ENCODE results near the gene CAPN9.

DNA sequence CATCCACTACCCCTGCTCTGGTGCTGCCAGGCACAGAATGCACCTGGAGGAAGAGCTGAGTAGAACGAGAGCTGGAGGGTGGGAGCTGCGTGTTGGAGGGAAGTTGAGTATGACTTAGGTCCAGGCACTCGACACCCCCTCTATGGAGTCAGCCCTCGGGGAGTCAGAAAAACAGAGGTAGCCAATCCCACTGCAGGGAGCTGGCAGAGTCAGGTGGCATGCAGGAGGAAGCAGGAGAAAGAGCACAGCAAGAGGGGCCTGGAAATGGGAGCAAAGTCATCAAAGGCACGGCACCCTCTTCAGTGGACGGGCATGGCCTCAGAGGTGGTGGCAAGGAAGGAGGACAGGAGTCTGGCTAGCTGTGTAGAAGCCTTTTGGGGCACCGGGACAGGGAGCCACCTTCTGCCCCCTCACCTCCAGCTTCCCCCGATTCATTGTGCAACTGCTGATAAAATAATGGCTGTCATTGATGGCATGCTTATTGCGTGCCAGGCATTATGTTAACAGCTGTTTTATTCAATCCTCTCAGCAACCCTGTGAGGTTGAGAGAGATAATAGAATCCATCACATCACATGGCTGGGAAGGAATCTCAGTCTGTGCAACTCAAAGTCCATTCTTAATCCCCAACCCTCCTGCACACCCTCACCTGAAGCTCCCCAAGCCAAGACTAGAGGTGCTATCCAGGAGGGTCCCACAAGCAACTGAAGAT lies 79.1 kb downstream of the CAPN9 start:
- TF ChIP-seq CTCF (IDR thresholded peaks at IDR 0.05; ENCODE audit: poor library complexity) = no peak
- no peak for TF ChIP-seq EZH2phosphoT487 (IDR thresholded peaks at IDR 0.05; ENCODE audit: low read depth, severe bottlenecking, unreplicated experiment)

All from hepatocyte (in vitro differentiated cells).